ENCODE data around the gene POLR2M. TPM values are rescaled to one million over a fixed set of nuclear protein-coding genes. Genes with fewer than 3 reads are reported as not detected.

Gene POLR2M
- total and polyA plus RNA-seq, 2 donors (not counting 1 experiment from before 2014, with no cell fraction given): 17.0 to 67.4 TPM

GRCh38 chr15:57741089-57741488, 34.6 kb downstream of the POLR2M start:
- no peak overlapping the region for H3K27ac ChIP-seq (ENCODE audit: low read length in 2 of 2)
- intact Hi-C loops (cut with micrococcal nuclease): no loop called here
- ChIA-PET POLR2A (no interaction called here), CTCF (interaction anchor here (1.4 kb wide), 1 partner anchor 8 kb away, joined by 4 read pairs; no protein-coding TSS in a partner anchor)
- H3K9me3 ChIP-seq (ENCODE audit: control extremely low read depth in 1 of 3, control insufficient read depth in 2 of 3, insufficient read depth in 1 of 3, low read length in 2 of 3): no peaks in the 10 kb centered on the region
- TF ChIP-seq EZH2 (IDR thresholded peaks at IDR 0.05; ENCODE audit: borderline replicate concordance, insufficient read depth, low read depth, low read length, poor library complexity, severe bottlenecking) (no peak), CTCF (IDR thresholded peaks at IDR 0.05) (no peak)
- Mint-ChIP-seq H3K27ac (no peak overlapping the region), H3K27me3 (peaks cover under 1% of the 10 kb centered on the region), H3K9me3 (ENCODE audit: insufficient read depth) (no peaks in the 10 kb centered on the region), H3K4me1 (no peaks in the 10 kb centered on the region), H3K4me3 (no peak overlapping the region)
- ATAC-seq (ENCODE audit: low read depth) (no peak), DNase-seq (no peak)
- H3K4me2 ChIP-seq (replicated peaks; ENCODE audit: low read depth, low read length, poor library complexity, severe bottlenecking): no peak overlapping the region
- H3K27me3 ChIP-seq (replicated peaks in 1 of 4; ENCODE audit: control extremely low read depth in 1 of 4, control insufficient read depth in 3 of 4, insufficient read depth in 4 of 4, low read length in 3 of 4): no peaks in the 10 kb centered on the region
- 100% methylated on average over 1 of the region's 3 CpGs for WGBS (ENCODE audit: insufficient coverage)
- no peaks in the 10 kb centered on the region for H4K20me1 ChIP-seq (ENCODE audit: control insufficient read depth, insufficient read depth, low read length, poor library complexity, severe bottlenecking)
- no peaks in the 10 kb centered on the region for H3K79me2 ChIP-seq (ENCODE audit: control insufficient read depth, insufficient read depth, low read length)
- no peak overlapping the region for H3K9ac ChIP-seq (ENCODE audit: low read length)
- H2AFZ ChIP-seq (ENCODE audit: insufficient read depth, low read depth, low read length, poor library complexity, severe bottlenecking): no peak overlapping the region
- H3K36me3 ChIP-seq (replicated peaks in 1 of 2; ENCODE audit: control extremely low read depth in 1 of 2, control insufficient read depth in 1 of 2, extremely low read depth in 1 of 2, insufficient read depth in 2 of 2, low read length in 1 of 2): no peaks in the 10 kb centered on the region
- H3K4me3 ChIP-seq (ENCODE audit: control extremely low read depth in 1 of 5, extremely low read depth in 1 of 5, insufficient read depth in 1 of 5, low read depth in 2 of 5, low read length in 4 of 5): no peak overlapping the region
- no peaks in the 10 kb centered on the region for H3K4me1 ChIP-seq (ENCODE audit: control insufficient read depth in 2 of 2, insufficient read depth in 2 of 2, low read length in 2 of 2)

- Histone ChIP-seq H4K20me1 (ENCODE audit: control insufficient read depth, insufficient read depth, low read length, poor library complexity, severe bottlenecking) (no peaks in the 10 kb centered on the region), H3K79me2 (ENCODE audit: control insufficient read depth, insufficient read depth, low read length) (no peaks in the 10 kb centered on the region), H3K9me3 (ENCODE audit: control extremely low read depth in 1 of 3, control insufficient read depth in 2 of 3, insufficient read depth in 1 of 3, low read length in 2 of 3) (no peaks in the 10 kb centered on the region), H2AFZ (ENCODE audit: insufficient read depth, low read depth, low read length, poor library complexity, severe bottlenecking) (no peak overlapping the region), H3K4me2 (replicated peaks; ENCODE audit: low read depth, low read length, poor library complexity, severe bottlenecking) (no peak overlapping the region), H3K36me3 (replicated peaks in 1 of 2; ENCODE audit: control extremely low read depth in 1 of 2, control insufficient read depth in 1 of 2, extremely low read depth in 1 of 2, insufficient read depth in 2 of 2, low read length in 1 of 2) (no peaks in the 10 kb centered on the region), H3K4me3 (ENCODE audit: control extremely low read depth in 1 of 5, extremely low read depth in 1 of 5, insufficient read depth in 1 of 5, low read depth in 2 of 5, low read length in 4 of 5) (no peak overlapping the region), H3K4me1 (ENCODE audit: control insufficient read depth in 2 of 2, insufficient read depth in 2 of 2, low read length in 2 of 2) (no peaks in the 10 kb centered on the region), H3K27me3 (replicated peaks in 1 of 4; ENCODE audit: control extremely low read depth in 1 of 4, control insufficient read depth in 3 of 4, insufficient read depth in 4 of 4, low read length in 3 of 4) (peaks cover 0 to 4% (median 0%) of the 10 kb centered on the region in 4 experiments), H3K27ac (ENCODE audit: low read length in 2 of 2) (no peak overlapping the region), H3K9ac (ENCODE audit: low read length) (no peak overlapping the region)
- no peak overlapping the region for H3K4me3 Mint-ChIP-seq
- no peak overlapping the region for H3K27ac Mint-ChIP-seq
- ChIA-PET CTCF (interaction anchor here (0.7 to 1.0 kb wide), 2 partner anchors 8 to 10 kb away, joined by 3 to 5 read pairs; no protein-coding TSS in a partner anchor), POLR2A (no interaction called here)
- no peaks in the 10 kb centered on the region for H3K9me3 Mint-ChIP-seq (ENCODE audit: insufficient read depth)
- TF ChIP-seq CTCF (IDR thresholded peaks at IDR 0.05) (no peak), EZH2 (IDR thresholded peaks at IDR 0.05; ENCODE audit: borderline replicate concordance, insufficient read depth, low read depth, low read length, poor library complexity, severe bottlenecking) (no peak)
- no peak for DNase-seq
- peaks cover 3% of the 10 kb centered on the region for H3K27me3 Mint-ChIP-seq
- ATAC-seq (ENCODE audit: low read depth): no peak
- intact Hi-C loops (cut with micrococcal nuclease): no loop called here
- no peaks in the 10 kb centered on the region for H3K4me1 Mint-ChIP-seq
- 80% methylated on average over 2 of the region's 4 CpGs for WGBS (ENCODE audit: insufficient coverage)
Measured at GRCh38 chr15:57743424-57743823, 36.9 kb downstream of the POLR2M start.

Measured in B cell (primary cell).